GM12878 (cell line): ENCODE results near the gene STARD3. TPM values are rescaled to one million over a fixed set of nuclear protein-coding genes. Genes with fewer than 3 reads are reported as not detected.

Experiments used
- ATAC-seq: fragments of 200-7000 bp; cut with Tn5 transposase; 3 replicates; pipeline ENCODE4 v1.9.1; 2020; ENCODE audit warnings: mild to moderate bottlenecking, moderate library complexity
- BruUV-seq: library from RNA; stranded (reverse); fragments of 400-500 nt; replicated peaks from 2 replicates; lab custom pipeline; 2021; lab: Mats Ljungman, UMichigan
- CTCF ChIA-PET: fragments of 300-600 bp; sonication (Branson Sonifier 250); formaldehyde crosslinking; extraction: SDS; loops from one replicate; lab custom pipeline; 2021; ENCODE audit warnings: inconsistent platforms; lab: Yijun Ruan, JAX
- POLR2A ChIA-PET: fragments of 350-600 bp; formaldehyde crosslinking; extraction: SDS; loops from one replicate; lab custom pipeline; 2021; ENCODE audit warnings: inconsistent platforms; lab: Charles Lee
- RAD21 ChIA-PET: fragments of 300-600 bp; sonication (Branson Sonifier 250); formaldehyde crosslinking; loops from one replicate; lab custom pipeline; 2023; ENCODE audit warnings: antibody characterized with exemption; ENCODE audit not compliant: unreplicated experiment; lab: Charles Lee
- SMC1A ChIA-PET: fragments of 300-600 bp; sonication (Branson Sonifier 250); formaldehyde crosslinking; loops from one replicate; lab custom pipeline; 2023; ENCODE audit not compliant: unreplicated experiment, uncharacterized antibody; lab: Charles Lee
- DNase-seq: peaks from one replicate; pipeline ENCODE4 v3.0.0-alpha.2; 2011; ENCODE audit warnings: low read depth, low spot score
- FAIRE-seq: peaks from 3 replicates; lab custom pipeline; 2011; peaks lifted over from hg19 to GRCh38; lab: Jason Lieb, UNC
- H2AFZ ChIP-seq: 2 replicates; pipeline ENCODE4 v1.6.0; 2011; ENCODE audit warnings: low read depth, low read length, control low read depth; ENCODE audit not compliant: control insufficient read depth
- H3K27ac ChIP-seq: 2 replicates; pipeline ENCODE4 v1.5.1; 2011; ENCODE audit warnings: control low read depth; ENCODE audit not compliant: control insufficient read depth, insufficient read depth
- H3K27me3 ChIP-seq, 2 experiments: replicated peaks in 1 of 2; 2 replicates each; pipeline versions ENCODE4 v1.6.0 to v1.6.1; 2011; ENCODE audit warnings: low read length in 1 of 2; ENCODE audit not compliant: control insufficient read depth in 2 of 2, insufficient read depth in 2 of 2
- H3K36me3 ChIP-seq, 2 experiments: 2 replicates each; pipeline ENCODE4 v1.5.1; 2011; ENCODE audit warnings: low read length in 1 of 2; ENCODE audit not compliant: control insufficient read depth in 2 of 2, insufficient read depth in 2 of 2
- H3K4me1 ChIP-seq: 2 replicates; pipeline ENCODE4 v1.6.1; 2011; ENCODE audit warnings: mild to moderate bottlenecking, low read length, moderate library complexity, mixed read lengths; ENCODE audit not compliant: control insufficient read depth, insufficient read depth
- H3K4me2 ChIP-seq: 2 replicates; pipeline ENCODE4 v1.6.0; 2011; ENCODE audit warnings: control low read depth; ENCODE audit not compliant: control insufficient read depth, insufficient read depth
- H3K4me3 ChIP-seq: fragments of 200-600 bp; sonication (generic); 2 replicates; pipeline ENCODE4 v1.5.1; 2016
- H3K79me2 ChIP-seq: 2 replicates; pipeline ENCODE4 v1.6.0; 2011; ENCODE audit warnings: low read length; ENCODE audit not compliant: control insufficient read depth, insufficient read depth
- H3K9ac ChIP-seq: 2 replicates; pipeline ENCODE4 v1.8.0; 2011; ENCODE audit warnings: low read length, control low read depth, mixed read lengths; ENCODE audit not compliant: control insufficient read depth, insufficient read depth
- H3K9me3 ChIP-seq: replicated peaks from 3 replicates; pipeline ENCODE4 v1.5.1; 2011; ENCODE audit warnings: mild to moderate bottlenecking, low read length; ENCODE audit not compliant: control insufficient read depth, insufficient read depth
- H4K20me1 ChIP-seq: 2 replicates; pipeline ENCODE4 v1.6.0; 2011; ENCODE audit not compliant: control insufficient read depth, insufficient read depth
- NR2F1 ChIP-seq: fragments of 450-650 bp; conservative IDR thresholded peaks from 2 replicates; pipeline ENCODE4 v1.6.1; 2017; ENCODE audit warnings: mild to moderate bottlenecking
- SPI1 ChIP-seq: IDR thresholded peaks from 2 replicates; pipeline ENCODE4 v1.6.1; 2011; ENCODE audit warnings: low read depth, mild to moderate bottlenecking, low read length, moderate library complexity, borderline replicate concordance; ENCODE audit not compliant: insufficient read depth
- ZNF24 ChIP-seq: fragments of 450-650 bp; IDR thresholded peaks from 2 replicates; pipeline ENCODE4 v1.6.1; 2017; ENCODE audit warnings: antibody characterized with exemption, mild to moderate bottlenecking
- WGBS: methylation state at CpG from one replicate; pipeline ENCODE4 v1.1.6; 2016; ENCODE audit warnings: low lambda C conversion rate; ENCODE audit not compliant: insufficient replicate concordance, insufficient coverage; ENCODE audit errors: missing lambda C conversion rate; 5-methylcytosine and 5-hydroxymethylcytosine counted together
- in situ Hi-C: fragments of 300-500 bp; cut with MboI; formaldehyde crosslinking; loops from 9 replicates; pipeline ENCODE4 v1.14.3; 2018; ENCODE audit warnings: mixed read lengths
- intact Hi-C: fragments of 100-400 bp; cut with micrococcal nuclease; formaldehyde crosslinking; loops from one replicate; pipeline ENCODE4 v1.14.2; 2022; ENCODE audit not compliant: unreplicated experiment
- polyA plus RNA-seq, 11 experiments: library from polyadenylated mRNA; depleted of rRNA in 4 of 11; unstranded in 6 of 11; stranded (reverse) in 5 of 11; fragments of >200 nt; fragmentation: Nextera tagmentation in 4 of 11; fragmentation: Illumina TruSeq in 1 of 11; extraction: Ambion mirVana in 4 of 11; extraction: Trizol in 1 of 11; gene quantifications; 1 replicate in 1 of 11; 2 replicates in 10 of 11; pipeline versions ENCODE4 v1.2.1 to v1.2.3, GENCODE V29; 2011 to 2016; ENCODE audit warnings: inconsistent platforms in 2 of 11, missing spikeins in 2 of 11, low read depth in 1 of 11
- total RNA-seq, 4 experiments: library from RNA; depleted of rRNA in 3 of 4; stranded (reverse); fragments of >200 nt in 3 of 4; fragmentation: Illumina TruSeq in 1 of 4; extraction: Trizol in 1 of 4; gene quantifications; 2 replicates each; pipeline versions ENCODE4 v1.2.1 to v1.2.3, GENCODE V29; 2013 to 2021
- TF ChIP-seq, protein P1 (sequence below): fragments of 450-650 bp; IDR thresholded peaks from 2 replicates; pipeline ENCODE4 v1.6.1; 2017; ENCODE audit warnings: low read depth, mild to moderate bottlenecking, moderate library complexity

STARD3 gene
- total and polyA plus RNA-seq, 10 of the 15 experiments (the other 5 are each of a cell fraction or from before 2014, with no cell fraction given): 0.08 to 62.7 (median 27.5) TPM

- DNase-seq (no peak), FAIRE-seq (peak; percentile 61), ATAC-seq (peak; percentile 45)
- ChIA-PET RAD21 (interaction anchor here (0.6 to 2.0 kb wide), 8 partner anchors 16 to 418 kb away, joined by 3 to 7 read pairs (median 4); partner anchors contain the start of genes MIEN1 and MSL1), POLR2A (interaction anchor here (1.5 kb wide), 1 partner anchor 16 kb away, joined by 6 read pairs; the partner anchor contains the start of gene PGAP3), SMC1A (interaction anchor here (0.6 to 1.8 kb wide), 3 partner anchors 10 to 55 kb away, joined by 3 to 11 read pairs (median 4); partner anchors contain the start of gene PGAP3), CTCF (interaction anchor here (0.6 to 3.3 kb wide), 7 partner anchors 9 to 50 kb away, joined by 3 to 11 read pairs (median 4); no protein-coding TSS in a partner anchor)
- H3K79me2 ChIP-seq: no peaks in the 10 kb centered on the region
- H3K4me2 ChIP-seq: peak overlapping the region; percentile 30; the same call in 1 of the 2 replicates
- no peaks in the 10 kb centered on the region for H3K9me3 ChIP-seq
- no peak overlapping the region for H3K4me3 ChIP-seq
- intact Hi-C loops: no loop called here
- H3K4me1 ChIP-seq: peaks cover 11% of the 10 kb centered on the region
- H2AFZ ChIP-seq: no peak overlapping the region; the same call in 1 of the 2 replicates
- peaks cover 0 to 7% of the 10 kb centered on the region in 2 experiments; a peak in 2 of 4 replicates for H3K27me3 ChIP-seq
- peak overlapping the region; percentile 22; the same call in 1 of the 2 replicates for H3K9ac ChIP-seq
- no peaks in the 10 kb centered on the region for H4K20me1 ChIP-seq
- H3K27ac ChIP-seq: peak overlapping the region; percentile 24
- H3K36me3 ChIP-seq: no peaks in the 10 kb centered on the region
- in situ Hi-C loops: no loop called here
- 43% methylated on average over 5 of the region's 5 CpGs for WGBS
- TF ChIP-seq NR2F1 (0 out of 2 replicates have a peak, but pooled peaks have one; percentile 5), ZNF24 (peak; percentile 88), SPI1 (no peak)
- TF ChIP-seq, protein P1, sequence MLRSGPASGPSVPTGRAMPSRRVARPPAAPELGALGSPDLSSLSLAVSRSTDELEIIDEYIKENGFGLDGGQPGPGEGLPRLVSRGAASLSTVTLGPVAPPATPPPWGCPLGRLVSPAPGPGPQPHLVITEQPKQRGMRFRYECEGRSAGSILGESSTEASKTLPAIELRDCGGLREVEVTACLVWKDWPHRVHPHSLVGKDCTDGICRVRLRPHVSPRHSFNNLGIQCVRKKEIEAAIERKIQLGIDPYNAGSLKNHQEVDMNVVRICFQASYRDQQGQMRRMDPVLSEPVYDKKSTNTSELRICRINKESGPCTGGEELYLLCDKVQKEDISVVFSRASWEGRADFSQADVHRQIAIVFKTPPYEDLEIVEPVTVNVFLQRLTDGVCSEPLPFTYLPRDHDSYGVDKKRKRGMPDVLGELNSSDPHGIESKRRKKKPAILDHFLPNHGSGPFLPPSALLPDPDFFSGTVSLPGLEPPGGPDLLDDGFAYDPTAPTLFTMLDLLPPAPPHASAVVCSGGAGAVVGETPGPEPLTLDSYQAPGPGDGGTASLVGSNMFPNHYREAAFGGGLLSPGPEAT: peak; percentile 7; the same call in 1 of the 2 replicates
- no TSS peak for BruUV-seq
These were observed 67.0 kb downstream of the STARD3 start for GRCh38 chr17:39703913-39704312.
